GM18951 (cell line): ENCODE results near the gene KANSL1.

Experiments
- POLR2A ChIP-seq: IDR thresholded peaks from 4 replicates; pipeline ENCODE4 v1.6.1; 2011; ENCODE audit warnings: mild to moderate bottlenecking; ENCODE audit not compliant: insufficient read length, insufficient read depth; ENCODE audit errors: extremely low read depth
- in situ Hi-C: fragments of 300-500 bp; cut with MboI; formaldehyde crosslinking; loops from one replicate; pipeline ENCODE4 v1.12.0; 2022; ENCODE audit warnings: low sequenced_read_pairs, mixed read lengths, inconsistent platforms; ENCODE audit not compliant: unreplicated experiment

Gene KANSL1

DNA sequence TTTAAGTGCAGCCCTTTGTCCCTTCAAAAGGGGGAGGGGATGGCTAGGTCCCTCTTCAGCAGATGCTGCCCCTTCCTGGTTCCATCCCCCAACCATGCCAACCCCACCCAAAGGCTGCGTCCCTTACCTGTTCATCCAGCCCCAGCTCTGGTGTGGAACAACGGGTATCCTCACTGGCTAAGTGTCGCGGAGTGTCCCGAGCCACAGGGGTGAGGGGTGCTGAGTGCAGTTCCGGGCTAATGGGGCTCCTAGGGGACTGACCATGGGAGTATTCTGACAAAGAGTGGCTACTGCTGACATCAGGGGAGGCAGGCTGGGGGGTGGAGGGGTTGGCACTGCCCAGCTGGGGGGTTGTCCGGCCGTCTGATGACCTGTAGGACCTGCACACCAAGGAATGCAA lies 161.3 kb downstream of the KANSL1 start:
- in situ Hi-C loops, result loop anchor here (10.0 kb wide), 1 partner anchor 153 kb away; no protein-coding TSS in a partner anchor
- no peak for TF ChIP-seq POLR2A

DNA sequence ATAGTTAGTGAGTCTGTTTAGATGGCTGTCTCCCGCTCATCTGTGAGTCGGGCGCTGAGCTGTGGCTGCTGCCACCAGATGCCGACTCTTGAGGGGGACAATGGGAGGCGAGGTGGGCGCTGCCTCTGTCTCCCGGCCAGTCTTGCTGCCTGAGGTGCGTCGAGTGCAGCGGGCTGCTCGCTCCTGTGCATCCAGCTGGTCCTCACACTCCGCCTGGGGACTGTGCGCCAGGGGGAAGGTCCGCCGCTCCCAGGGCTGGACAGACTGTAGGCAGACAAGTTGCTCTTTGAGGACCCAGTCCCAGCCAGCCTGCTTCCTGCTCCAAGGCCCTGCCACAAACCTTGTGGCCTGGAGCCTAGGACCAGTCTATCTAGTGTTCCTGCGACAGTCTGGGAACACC lies 161.8 kb downstream of the KANSL1 start:
- in situ Hi-C loops, result loop anchor here (10.0 kb wide), 1 partner anchor 153 kb away; no protein-coding TSS in a partner anchor
- no peak for TF ChIP-seq POLR2A

DNA sequence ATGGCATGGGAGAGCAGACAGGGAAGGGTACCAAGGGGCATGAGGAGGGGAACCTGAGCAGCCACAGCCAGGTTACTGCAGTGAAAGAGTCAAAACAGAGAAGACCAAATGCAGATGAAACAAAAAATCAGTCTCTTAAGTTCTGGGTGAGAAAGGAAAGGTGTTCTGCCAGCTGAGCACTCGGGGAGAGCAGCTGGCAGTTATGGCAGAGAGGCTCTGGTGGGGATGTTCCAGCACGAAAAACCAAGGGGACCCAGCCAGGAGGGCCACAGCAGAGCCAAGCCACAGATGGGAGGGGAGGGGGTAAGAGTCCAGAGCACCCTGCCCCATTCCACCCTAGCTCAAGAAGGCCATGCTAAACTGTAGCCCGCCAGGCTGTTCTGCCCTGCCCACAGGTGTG lies 162.5 kb downstream of the KANSL1 start:
- TF ChIP-seq POLR2A, result no peak
- in situ Hi-C loops, result loop anchor here (10.0 kb wide), 1 partner anchor 154 kb away; no protein-coding TSS in a partner anchor

- TF ChIP-seq POLR2A, result no peak
- in situ Hi-C loops, result loop anchor here (10.0 kb wide), 1 partner anchor 155 kb away; no protein-coding TSS in a partner anchor
Measured at GRCh38 chr17:46029627-46030026, 163.6 kb downstream of the KANSL1 start.

- in situ Hi-C loops, result no loop called here
- no peak for TF ChIP-seq POLR2A
Measured at GRCh38 chr17:46028981-46029565, 164.2 kb downstream of the KANSL1 start.

DNA sequence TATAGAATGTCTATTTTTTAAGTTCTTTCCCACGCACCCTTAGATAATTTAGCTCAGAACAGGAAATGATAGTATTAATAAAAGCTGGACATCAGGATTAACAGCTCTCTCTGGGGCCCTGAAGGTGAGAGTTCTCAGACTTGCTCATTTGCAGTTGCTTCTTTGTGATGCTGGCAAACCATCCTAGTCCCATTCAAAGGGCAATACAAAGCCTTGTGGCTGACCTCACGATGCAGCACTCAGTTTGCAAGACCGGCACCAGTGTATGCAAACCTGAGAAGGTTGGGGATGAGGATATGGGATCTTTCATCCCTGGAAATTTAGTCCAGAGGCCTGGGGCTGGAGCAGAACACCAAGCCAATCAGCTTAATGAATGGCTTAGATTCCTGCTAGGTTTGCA lies 164.9 kb downstream of the KANSL1 start:
- in situ Hi-C loops, result no loop called here
- TF ChIP-seq POLR2A, result no peak

DNA sequence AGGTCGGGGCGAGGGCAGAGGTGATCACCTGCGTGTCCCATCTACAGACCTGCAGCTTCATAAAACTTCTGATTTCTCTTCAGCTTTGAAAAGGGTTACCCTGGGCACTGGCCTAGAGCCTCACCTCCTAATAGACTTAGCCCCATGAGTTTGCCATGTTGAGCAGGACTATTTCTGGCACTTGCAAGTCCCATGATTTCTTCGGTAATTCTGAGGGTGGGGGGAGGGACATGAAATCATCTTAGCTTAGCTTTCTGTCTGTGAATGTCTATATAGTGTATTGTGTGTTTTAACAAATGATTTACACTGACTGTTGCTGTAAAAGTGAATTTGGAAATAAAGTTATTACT lies 165.3 kb downstream of the KANSL1 start:
- in situ Hi-C loops, result no loop called here
- no peak for TF ChIP-seq POLR2A

DNA sequence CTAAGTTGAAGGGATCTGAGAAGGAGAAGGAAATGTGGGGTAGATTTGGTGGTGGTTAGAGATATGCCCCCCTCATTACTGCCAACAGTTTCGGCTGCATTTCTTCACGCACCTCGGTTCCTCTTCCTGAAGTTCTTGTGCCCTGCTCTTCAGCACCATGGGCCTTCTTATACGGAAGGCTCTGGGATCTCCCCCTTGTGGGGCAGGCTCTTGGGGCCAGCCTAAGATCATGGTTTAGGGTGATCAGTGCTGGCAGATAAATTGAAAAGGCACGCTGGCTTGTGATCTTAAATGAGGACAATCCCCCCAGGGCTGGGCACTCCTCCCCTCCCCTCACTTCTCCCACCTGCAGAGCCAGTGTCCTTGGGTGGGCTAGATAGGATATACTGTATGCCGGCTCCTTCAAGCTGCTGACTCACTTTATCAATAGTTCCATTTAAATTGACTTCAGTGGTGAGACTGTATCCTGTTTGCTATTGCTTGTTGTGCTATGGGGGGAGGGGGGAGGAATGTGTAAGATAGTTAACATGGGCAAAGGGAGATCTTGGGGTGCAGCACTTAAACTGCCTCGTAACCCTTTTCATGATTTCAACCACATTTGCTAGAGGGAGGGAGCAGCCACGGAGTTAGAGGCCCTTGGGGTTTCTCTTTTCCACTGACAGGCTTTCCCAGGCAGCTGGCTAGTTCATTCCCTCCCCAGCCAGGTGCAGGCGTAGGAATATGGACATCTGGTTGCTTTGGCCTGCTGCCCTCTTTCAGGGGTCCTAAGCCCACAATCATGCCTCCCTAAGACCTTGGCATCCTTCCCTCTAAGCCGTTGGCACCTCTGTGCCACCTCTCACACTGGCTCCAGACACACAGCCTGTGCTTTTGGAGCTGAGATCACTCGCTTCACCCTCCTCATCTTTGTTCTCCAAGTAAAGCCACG lies 165.9 kb downstream of the KANSL1 start:
- TF ChIP-seq POLR2A, result no peak
- in situ Hi-C loops, result no loop called here

DNA sequence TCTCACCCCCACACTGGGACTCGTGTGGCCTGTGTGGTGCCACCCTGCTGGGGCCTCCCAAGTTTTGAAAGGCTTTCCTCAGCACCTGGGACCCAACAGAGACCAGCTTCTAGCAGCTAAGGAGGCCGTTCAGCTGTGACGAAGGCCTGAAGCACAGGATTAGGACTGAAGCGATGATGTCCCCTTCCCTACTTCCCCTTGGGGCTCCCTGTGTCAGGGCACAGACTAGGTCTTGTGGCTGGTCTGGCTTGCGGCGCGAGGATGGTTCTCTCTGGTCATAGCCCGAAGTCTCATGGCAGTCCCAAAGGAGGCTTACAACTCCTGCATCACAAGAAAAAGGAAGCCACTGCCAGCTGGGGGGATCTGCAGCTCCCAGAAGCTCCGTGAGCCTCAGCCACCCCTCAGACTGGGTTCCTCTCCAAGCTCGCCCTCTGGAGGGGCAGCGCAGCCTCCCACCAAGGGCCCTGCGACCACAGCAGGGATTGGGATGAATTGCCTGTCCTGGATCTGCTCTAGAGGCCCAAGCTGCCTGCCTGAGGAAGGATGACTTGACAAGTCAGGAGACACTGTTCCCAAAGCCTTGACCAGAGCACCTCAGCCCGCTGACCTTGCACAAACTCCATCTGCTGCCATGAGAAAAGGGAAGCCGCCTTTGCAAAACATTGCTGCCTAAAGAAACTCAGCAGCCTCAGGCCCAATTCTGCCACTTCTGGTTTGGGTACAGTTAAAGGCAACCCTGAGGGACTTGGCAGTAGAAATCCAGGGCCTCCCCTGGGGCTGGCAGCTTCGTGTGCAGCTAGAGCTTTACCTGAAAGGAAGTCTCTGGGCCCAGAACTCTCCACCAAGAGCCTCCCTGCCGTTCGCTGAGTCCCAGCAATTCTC lies 166.8 kb downstream of the KANSL1 start:
- in situ Hi-C loops, result no loop called here
- no peak for TF ChIP-seq POLR2A

GRCh38 chr17:46025510-46026165 lies 167.6 kb downstream of the KANSL1 start:
- in situ Hi-C loops, result no loop called here
- TF ChIP-seq POLR2A, result no peak

DNA sequence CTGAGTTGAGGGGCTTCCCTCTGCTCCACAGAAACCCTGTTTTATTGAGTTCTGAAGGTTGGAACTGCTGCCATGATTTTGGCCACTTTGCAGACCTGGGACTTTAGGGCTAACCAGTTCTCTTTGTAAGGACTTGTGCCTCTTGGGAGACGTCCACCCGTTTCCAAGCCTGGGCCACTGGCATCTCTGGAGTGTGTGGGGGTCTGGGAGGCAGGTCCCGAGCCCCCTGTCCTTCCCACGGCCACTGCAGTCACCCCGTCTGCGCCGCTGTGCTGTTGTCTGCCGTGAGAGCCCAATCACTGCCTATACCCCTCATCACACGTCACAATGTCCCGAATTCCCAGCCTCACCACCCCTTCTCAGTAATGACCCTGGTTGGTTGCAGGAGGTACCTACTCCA lies 168.2 kb downstream of the KANSL1 start:
- in situ Hi-C loops, result no loop called here
- no peak for TF ChIP-seq POLR2A

- in situ Hi-C loops, result no loop called here
- TF ChIP-seq POLR2A, result no peak
Measured at GRCh38 chr17:46024590-46024989, 168.6 kb downstream of the KANSL1 start.
